ENCODE measurements around the gene PGC.

The PGC gene

GRCh38 chr6:41688256-41688965 is 58.8 kb downstream of the PGC start:
- H3K36me3 ChIP-seq (ENCODE audit: low read depth): no peaks in the 10 kb centered on the region
- H3K4me1 ChIP-seq (ENCODE audit: insufficient read depth, poor library complexity, severe bottlenecking): no peaks in the 10 kb centered on the region
- DNase-seq (ENCODE audit: low spot score) (no peak), ATAC-seq (ENCODE audit: low read depth) (no peak)
- no peak overlapping the region for H3K4me3 ChIP-seq (ENCODE audit: severe bottlenecking)
- H3K27ac ChIP-seq (ENCODE audit: poor library complexity, severe bottlenecking): no peak overlapping the region
- H3K9me3 ChIP-seq (ENCODE audit: severe bottlenecking): no peaks in the 10 kb centered on the region
- no peaks in the 10 kb centered on the region for H3K27me3 ChIP-seq (ENCODE audit: insufficient read depth, poor library complexity, severe bottlenecking)
- TF ChIP-seq, protein P1, sequence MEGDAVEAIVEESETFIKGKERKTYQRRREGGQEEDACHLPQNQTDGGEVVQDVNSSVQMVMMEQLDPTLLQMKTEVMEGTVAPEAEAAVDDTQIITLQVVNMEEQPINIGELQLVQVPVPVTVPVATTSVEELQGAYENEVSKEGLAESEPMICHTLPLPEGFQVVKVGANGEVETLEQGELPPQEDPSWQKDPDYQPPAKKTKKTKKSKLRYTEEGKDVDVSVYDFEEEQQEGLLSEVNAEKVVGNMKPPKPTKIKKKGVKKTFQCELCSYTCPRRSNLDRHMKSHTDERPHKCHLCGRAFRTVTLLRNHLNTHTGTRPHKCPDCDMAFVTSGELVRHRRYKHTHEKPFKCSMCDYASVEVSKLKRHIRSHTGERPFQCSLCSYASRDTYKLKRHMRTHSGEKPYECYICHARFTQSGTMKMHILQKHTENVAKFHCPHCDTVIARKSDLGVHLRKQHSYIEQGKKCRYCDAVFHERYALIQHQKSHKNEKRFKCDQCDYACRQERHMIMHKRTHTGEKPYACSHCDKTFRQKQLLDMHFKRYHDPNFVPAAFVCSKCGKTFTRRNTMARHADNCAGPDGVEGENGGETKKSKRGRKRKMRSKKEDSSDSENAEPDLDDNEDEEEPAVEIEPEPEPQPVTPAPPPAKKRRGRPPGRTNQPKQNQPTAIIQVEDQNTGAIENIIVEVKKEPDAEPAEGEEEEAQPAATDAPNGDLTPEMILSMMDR (IDR thresholded peaks at IDR 0.05; ENCODE audit: poor library complexity, severe bottlenecking): no peak

DNA sequence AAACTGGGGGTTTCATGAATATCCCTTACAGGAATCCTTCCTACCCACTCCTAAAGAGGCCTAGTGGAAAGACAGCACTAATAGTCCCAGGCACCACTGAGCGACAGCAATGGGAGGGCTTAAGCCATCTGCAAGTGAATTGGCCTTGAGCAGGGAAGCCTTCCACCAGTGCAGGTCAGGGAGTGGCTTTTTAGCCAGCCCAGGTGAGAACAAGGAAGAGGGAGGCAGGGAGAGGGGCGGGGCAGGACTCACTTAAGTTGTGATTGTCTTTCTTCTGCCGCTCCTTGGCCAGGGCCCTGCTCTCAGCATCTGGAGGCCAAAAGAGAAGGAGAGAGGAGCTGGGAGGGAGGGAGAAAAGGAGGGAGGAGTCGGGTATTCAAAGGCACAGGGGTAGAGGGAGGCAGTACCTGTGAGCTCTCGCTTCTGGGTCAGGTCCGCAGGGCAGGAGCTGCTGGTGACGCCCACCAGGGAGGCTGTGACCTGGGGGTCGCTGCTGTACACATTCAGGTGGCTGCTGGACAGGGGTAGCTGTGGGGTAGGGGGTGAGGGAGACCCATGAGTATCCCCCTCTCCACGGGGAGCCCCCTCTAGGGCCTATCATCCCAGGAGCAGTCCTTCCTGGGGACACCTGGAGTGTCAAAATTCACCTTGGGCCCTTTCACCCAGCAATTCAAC is 59.6 kb downstream of the PGC start:
- H3K4me3 ChIP-seq (ENCODE audit: severe bottlenecking): no peak overlapping the region
- H3K27ac ChIP-seq (ENCODE audit: poor library complexity, severe bottlenecking): no peak overlapping the region
- DNase-seq (ENCODE audit: low spot score): no peak
- ATAC-seq (ENCODE audit: low read depth): no peak
- no peaks in the 10 kb centered on the region for H3K36me3 ChIP-seq (ENCODE audit: low read depth)
- H3K27me3 ChIP-seq (ENCODE audit: insufficient read depth, poor library complexity, severe bottlenecking): no peaks in the 10 kb centered on the region
- TF ChIP-seq, protein P1 (IDR thresholded peaks at IDR 0.05; ENCODE audit: poor library complexity, severe bottlenecking): no peak
- no peaks in the 10 kb centered on the region for H3K4me1 ChIP-seq (ENCODE audit: insufficient read depth, poor library complexity, severe bottlenecking)
- no peaks in the 10 kb centered on the region for H3K9me3 ChIP-seq (ENCODE audit: severe bottlenecking)

All from RWPE2 (cell line).